ENCODE results near the gene GPR35.

DNA sequence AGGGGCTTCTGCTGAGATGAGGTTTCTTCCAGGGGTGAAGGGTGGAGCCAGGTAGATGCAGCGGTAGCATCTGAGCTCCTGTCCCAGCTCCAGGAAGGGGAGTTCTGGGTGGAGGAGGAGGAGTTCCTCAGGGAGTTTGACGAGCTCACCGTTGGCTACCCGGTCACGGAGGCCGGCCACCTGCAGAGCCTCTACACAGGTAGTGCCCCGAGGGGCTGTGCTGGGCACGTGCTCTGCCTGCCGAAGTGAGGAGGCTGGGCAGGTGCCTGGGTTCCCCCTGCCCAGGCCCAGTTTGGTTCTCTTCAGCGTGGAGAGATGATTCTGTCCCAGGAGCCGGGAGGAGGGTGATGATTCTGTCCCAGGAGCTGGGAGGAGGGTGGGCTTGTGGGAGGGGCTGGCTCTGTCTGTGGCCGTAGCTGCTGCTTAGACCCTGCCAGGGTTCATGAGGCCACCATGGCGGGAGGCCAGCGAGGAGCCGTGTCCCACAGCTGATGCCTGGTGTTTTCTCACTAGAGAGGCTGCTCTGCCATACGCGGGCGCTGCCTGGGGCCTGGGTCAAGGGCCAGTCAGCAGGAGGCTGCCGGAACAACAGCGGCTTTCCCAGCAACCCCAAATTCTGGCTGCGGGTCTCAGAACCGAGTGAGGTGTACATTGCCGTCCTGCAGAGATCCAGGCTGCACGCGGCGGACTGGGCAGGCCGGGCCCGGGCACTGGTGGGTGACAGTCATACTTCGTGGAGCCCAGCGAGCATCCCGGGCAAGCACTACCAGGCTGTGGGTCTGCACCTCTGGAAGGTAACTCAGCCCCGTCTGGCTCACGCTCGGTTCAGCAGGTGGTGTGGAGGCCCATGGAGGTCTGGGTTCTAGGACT lies 30.5 kb upstream of the GPR35 start:
- no peak for TF ChIP-seq POLR2A (IDR thresholded peaks at IDR 0.05)
- TF ChIP-seq, protein P1, sequence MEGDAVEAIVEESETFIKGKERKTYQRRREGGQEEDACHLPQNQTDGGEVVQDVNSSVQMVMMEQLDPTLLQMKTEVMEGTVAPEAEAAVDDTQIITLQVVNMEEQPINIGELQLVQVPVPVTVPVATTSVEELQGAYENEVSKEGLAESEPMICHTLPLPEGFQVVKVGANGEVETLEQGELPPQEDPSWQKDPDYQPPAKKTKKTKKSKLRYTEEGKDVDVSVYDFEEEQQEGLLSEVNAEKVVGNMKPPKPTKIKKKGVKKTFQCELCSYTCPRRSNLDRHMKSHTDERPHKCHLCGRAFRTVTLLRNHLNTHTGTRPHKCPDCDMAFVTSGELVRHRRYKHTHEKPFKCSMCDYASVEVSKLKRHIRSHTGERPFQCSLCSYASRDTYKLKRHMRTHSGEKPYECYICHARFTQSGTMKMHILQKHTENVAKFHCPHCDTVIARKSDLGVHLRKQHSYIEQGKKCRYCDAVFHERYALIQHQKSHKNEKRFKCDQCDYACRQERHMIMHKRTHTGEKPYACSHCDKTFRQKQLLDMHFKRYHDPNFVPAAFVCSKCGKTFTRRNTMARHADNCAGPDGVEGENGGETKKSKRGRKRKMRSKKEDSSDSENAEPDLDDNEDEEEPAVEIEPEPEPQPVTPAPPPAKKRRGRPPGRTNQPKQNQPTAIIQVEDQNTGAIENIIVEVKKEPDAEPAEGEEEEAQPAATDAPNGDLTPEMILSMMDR (IDR thresholded peaks at IDR 0.05) = no peak

All from Peyer's patch (tissue), 4 donors.